ENCODE results near the gene OR10A3.

Gene OR10A3

DNA sequence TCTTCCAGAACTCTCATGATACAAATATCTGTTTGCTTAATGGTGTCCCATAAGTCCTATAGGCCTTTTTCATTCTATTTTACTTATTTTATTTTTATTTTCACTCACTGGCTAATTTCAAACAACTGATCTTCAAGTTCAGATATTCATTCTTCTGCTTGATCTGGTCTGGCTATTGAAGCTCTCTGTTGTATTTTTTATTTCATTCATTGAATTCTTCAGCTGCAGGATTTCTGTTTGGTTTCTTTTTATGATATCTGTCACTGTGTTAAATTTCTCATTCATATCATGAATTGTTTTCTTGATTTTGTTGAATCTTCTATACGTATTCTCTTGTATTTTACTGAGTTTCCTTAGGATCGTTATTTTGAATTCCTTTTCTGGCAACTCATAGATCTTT is 2.6 kb upstream of the OR10A3 start:
- TF ChIP-seq SIN3A (IDR thresholded peaks at IDR 0.05; ENCODE audit: borderline replicate concordance, insufficient read depth, low read length) (no peak), POLR2AphosphoS5 (IDR thresholded peaks at IDR 0.05; ENCODE audit: low read depth, low read length) (no peak), TAF1 (IDR thresholded peaks at IDR 0.05; ENCODE audit: borderline replicate concordance, insufficient read depth, low read length) (no peak), FOXP2 (optimal IDR thresholded peaks at IDR 0.05; ENCODE audit: borderline replicate concordance, extremely low read depth, extremely low read length, insufficient read depth) (no peak)
- TF ChIP-seq, protein P1, sequence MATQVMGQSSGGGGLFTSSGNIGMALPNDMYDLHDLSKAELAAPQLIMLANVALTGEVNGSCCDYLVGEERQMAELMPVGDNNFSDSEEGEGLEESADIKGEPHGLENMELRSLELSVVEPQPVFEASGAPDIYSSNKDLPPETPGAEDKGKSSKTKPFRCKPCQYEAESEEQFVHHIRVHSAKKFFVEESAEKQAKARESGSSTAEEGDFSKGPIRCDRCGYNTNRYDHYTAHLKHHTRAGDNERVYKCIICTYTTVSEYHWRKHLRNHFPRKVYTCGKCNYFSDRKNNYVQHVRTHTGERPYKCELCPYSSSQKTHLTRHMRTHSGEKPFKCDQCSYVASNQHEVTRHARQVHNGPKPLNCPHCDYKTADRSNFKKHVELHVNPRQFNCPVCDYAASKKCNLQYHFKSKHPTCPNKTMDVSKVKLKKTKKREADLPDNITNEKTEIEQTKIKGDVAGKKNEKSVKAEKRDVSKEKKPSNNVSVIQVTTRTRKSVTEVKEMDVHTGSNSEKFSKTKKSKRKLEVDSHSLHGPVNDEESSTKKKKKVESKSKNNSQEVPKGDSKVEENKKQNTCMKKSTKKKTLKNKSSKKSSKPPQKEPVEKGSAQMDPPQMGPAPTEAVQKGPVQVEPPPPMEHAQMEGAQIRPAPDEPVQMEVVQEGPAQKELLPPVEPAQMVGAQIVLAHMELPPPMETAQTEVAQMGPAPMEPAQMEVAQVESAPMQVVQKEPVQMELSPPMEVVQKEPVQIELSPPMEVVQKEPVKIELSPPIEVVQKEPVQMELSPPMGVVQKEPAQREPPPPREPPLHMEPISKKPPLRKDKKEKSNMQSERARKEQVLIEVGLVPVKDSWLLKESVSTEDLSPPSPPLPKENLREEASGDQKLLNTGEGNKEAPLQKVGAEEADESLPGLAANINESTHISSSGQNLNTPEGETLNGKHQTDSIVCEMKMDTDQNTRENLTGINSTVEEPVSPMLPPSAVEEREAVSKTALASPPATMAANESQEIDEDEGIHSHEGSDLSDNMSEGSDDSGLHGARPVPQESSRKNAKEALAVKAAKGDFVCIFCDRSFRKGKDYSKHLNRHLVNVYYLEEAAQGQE (IDR thresholded peaks at IDR 0.05; ENCODE audit: insufficient read depth in 1 of 2, low read depth in 2 of 2, low read length in 2 of 2), result no peak

DNA sequence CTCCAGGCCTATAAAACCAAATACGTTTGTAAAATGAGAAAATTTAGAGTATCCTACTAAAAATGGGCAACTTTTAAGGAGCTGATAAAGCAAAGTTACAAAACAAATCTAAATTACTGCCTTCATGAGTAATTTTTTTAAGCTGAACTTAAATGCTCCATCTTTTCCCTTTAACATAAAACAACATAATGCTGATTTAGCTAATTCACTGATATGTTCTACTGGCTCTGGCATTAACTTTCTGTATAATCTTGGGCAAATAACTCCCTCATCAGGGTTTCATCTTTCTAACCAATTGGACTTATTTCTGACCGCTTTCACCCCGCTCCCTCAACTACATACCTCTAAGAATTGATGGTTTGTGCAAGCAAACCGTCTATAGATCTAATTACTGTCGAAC is 362 bp downstream of the OR10A3 start:
- TF ChIP-seq POLR2AphosphoS5 (IDR thresholded peaks at IDR 0.05; ENCODE audit: low read depth, low read length) (no peak), FOXP2 (optimal IDR thresholded peaks at IDR 0.05; ENCODE audit: borderline replicate concordance, extremely low read depth, extremely low read length, insufficient read depth) (no peak), TAF1 (IDR thresholded peaks at IDR 0.05; ENCODE audit: borderline replicate concordance, insufficient read depth, low read length) (no peak), SIN3A (IDR thresholded peaks at IDR 0.05; ENCODE audit: borderline replicate concordance, insufficient read depth, low read length) (no peak)
- TF ChIP-seq, protein P1 (IDR thresholded peaks at IDR 0.05; ENCODE audit: insufficient read depth in 1 of 2, low read depth in 2 of 2, low read length in 2 of 2), result no peak

DNA sequence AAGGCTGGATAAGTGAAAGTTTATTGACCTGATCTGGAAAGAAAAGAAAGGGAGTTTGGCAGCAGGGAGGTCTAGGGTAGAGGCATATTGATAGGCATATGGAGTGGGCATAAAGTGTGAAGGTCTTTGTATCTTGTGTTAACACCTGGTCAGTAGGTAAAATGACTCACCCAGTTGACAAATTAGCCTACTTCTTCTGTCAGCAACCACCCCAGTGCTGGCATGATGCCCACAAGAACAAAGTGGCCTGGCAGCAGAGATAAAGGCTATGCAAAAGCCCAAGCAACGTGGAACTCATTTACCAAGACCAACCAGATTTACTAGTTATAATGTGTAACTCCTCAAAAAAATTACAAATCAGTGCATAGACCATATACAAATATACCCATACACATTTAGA is 4.9 kb downstream of the OR10A3 start:
- TF ChIP-seq, protein P1 (IDR thresholded peaks at IDR 0.05; ENCODE audit: insufficient read depth in 1 of 2, low read depth in 2 of 2, low read length in 2 of 2), result no peak
- no peak for TF ChIP-seq TAF1 (IDR thresholded peaks at IDR 0.05; ENCODE audit: borderline replicate concordance, insufficient read depth, low read length)
- no peak for TF ChIP-seq SIN3A (IDR thresholded peaks at IDR 0.05; ENCODE audit: borderline replicate concordance, insufficient read depth, low read length)
- TF ChIP-seq FOXP2 (optimal IDR thresholded peaks at IDR 0.05; ENCODE audit: borderline replicate concordance, extremely low read depth, extremely low read length, insufficient read depth), result no peak
- TF ChIP-seq POLR2AphosphoS5 (IDR thresholded peaks at IDR 0.05; ENCODE audit: low read depth, low read length), result no peak

DNA sequence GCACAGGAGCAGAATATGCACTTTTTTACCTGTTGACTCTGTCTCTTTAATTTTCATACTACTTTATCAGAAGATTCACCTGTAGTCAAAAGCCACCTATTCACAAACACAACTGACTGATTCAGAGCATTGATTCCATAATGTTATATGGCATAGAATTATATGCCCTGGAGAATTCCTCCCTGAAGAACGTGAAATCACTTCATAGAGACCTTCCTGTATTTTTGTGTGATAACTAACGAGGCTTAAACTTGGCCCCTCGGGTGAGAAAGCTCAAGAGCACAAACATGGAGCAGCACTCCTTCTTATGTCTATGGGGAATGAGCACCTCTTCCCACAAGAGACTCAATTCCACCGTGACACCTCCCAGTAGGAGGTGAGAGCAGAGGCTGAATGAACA is 10.3 kb downstream of the OR10A3 start, which contains the start of gene OR10A6:
Gene OR10A6, minus strand, starts transcription at position 101 of the 400 bp plus-strand sequence. CDS start 2,606 bp downstream, outside the sequence.
- TF ChIP-seq TAF1 (IDR thresholded peaks at IDR 0.05; ENCODE audit: borderline replicate concordance, insufficient read depth, low read length) (no peak), POLR2AphosphoS5 (IDR thresholded peaks at IDR 0.05; ENCODE audit: low read depth, low read length) (no peak), FOXP2 (optimal IDR thresholded peaks at IDR 0.05; ENCODE audit: borderline replicate concordance, extremely low read depth, extremely low read length, insufficient read depth) (no peak), SIN3A (IDR thresholded peaks at IDR 0.05; ENCODE audit: borderline replicate concordance, insufficient read depth, low read length) (no peak)
- TF ChIP-seq, protein P1 (IDR thresholded peaks at IDR 0.05; ENCODE audit: insufficient read depth in 1 of 2, low read depth in 2 of 2, low read length in 2 of 2), result no peak

DNA sequence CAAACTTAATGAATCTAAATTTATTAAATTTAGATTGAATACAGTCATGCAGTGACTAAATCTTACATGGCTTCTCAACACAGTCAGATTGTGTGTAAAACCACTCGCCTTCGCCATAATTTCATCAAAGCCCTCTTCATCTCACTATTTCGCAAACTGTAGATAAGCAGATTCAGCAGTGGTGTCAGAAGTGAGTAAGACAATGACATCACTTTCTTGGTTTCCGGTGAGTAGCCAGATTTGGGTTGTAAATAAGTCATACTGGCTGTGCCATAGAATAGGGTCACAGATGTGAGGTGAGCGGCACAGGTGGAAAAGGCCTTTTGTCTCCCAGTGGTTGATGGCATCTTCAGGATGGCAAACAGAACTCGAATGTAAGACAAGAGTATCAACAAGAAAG is 13.9 kb downstream of the OR10A3 start:
- TF ChIP-seq FOXP2 (optimal IDR thresholded peaks at IDR 0.05; ENCODE audit: borderline replicate concordance, extremely low read depth, extremely low read length, insufficient read depth) (no peak), TAF1 (IDR thresholded peaks at IDR 0.05; ENCODE audit: borderline replicate concordance, insufficient read depth, low read length) (no peak), POLR2AphosphoS5 (IDR thresholded peaks at IDR 0.05; ENCODE audit: low read depth, low read length) (no peak), SIN3A (IDR thresholded peaks at IDR 0.05; ENCODE audit: borderline replicate concordance, insufficient read depth, low read length) (no peak)
- TF ChIP-seq, protein P1 (IDR thresholded peaks at IDR 0.05; ENCODE audit: insufficient read depth in 1 of 2, low read depth in 2 of 2, low read length in 2 of 2), result no peak

Data from PFSK-1 (cell line).